H4 (cell line): ENCODE data around the gene ZNF654. TPM values are rescaled to one million over a fixed set of nuclear protein-coding genes. Genes with fewer than 3 reads are reported as not detected.
"Not testable (repeated sequence)": the region's sequence is repeated elsewhere in the genome, so short reads cannot be mapped to it uniquely, and the experiment has no call there.

Experiments used
- DNase-seq: peaks from one replicate; pipeline ENCODE4 v3.0.0-alpha.2; 2015; ENCODE audit warnings: low spot score
- total RNA-seq: library from RNA; depleted of rRNA; stranded (reverse); fragments of >200 nt; shearing (Covaris generic); gene quantifications from 2 replicates; pipeline ENCODE4 v1.2.3, GENCODE V29; 2014

The ZNF654 gene
- total RNA-seq, 1 experiment from 2014 or later = 4.0 TPM

DNA sequence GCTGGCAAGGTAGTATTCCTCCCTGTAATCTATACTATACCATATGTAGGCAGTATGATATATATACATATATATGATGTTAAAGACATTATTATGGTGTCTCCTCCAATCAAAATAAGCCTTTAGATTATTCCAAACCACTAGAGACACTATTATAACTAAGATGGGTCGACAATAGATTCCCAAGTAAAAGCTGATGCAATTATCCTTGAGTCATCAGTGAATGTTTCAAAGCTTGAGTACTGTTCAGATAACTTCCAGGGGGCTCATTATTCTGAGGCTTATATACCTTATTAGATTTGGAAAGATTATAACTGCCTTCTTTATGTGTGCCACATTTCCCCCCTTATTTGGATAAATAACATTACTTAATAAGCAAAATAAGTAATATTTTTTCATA is 78.8 kb downstream of the ZNF654 start:
- no peak for DNase-seq

DNA sequence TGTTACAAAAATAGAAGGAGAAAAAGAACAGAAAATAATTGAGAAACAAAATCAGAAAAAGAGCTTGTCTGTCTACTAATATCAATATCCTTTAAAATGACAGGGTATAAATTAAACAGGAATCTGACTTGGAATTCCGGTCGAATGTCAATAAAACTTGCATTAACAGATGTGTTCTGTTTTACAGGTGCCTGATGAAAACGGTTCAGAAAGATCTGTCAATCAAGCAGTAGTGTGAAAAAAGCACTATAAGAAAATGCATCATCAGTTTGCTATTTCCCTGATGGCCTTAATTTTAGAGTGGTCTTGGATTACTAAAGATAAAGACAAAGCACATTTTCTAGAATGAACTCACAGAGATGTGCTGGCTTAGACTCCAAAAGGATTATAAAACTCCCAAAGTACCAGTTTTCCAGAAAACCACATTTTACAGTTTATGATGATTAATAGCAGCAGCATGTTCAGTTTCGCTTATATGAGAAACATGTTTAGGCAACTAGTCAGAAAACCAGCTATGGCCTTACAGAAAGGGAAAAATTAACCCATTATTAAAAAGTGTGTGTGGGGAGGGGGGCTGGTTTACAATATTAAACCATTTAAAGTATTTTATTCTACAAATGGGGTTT is 82.5 kb downstream of the ZNF654 start:
- DNase-seq = no peak

DNA sequence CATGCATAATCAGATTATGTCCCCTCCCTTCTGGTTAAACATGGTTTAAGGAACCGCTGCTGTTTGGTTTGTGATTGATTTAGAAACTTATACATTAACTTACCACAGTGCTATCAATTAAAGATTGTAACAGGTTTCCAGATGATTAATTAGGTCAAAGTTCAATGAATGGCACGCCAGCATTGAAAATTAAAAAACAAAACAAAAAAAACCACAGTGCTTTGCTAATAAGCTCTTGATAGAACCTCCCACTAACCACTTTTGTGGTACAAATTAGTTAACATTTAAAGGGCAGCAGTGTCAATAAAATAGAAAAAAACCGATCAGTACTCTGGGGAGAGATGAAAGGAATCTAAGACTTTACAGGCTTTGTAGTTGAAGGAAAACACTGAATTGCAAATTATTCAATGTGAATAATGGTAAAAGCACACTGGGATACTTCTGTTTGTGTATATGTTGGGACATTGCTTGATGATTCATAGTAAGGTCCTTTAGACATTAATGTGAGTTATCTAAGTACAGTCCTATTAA is 83.1 kb downstream of the ZNF654 start:
- no peak for DNase-seq

DNA sequence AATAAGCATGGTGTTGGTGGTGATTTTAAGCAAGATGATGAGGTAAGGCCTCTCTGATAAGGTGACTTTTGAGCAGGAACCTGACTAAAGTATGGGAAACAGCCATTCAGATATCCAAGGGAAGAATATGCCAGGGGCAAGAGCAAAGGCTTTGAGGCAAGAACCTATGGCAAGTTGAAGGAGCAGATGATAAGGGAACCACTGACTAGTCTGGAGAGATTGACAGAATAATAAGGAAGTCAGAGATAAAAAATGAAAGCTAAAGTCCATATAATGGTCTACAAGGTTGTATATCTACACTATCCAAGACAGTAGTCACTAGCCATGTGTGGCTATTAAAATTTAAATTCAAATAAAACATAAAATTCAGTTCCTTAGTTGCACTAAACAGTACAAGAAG is 88.2 kb downstream of the ZNF654 start:
- no peak for DNase-seq

DNA sequence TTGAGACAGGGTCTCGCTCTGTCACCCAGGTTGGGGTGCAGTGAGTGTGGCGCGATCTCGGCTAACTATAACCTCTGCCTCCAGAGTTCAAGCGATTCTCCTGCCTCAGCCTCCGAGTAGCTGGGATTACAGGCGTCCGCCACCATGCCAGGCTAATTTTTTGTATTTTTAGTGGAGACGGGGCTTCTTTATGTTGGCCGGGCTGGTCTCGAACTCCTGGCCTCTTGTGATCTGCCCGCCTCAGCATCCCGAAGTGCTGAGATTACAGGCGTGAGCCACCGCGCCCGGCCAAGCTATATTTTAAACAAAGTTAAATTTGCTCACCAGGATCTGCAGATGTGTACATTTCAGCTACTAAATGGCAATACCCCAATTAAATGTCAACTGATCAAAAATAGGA is 89.6 kb downstream of the ZNF654 start:
- DNase-seq = no peak

DNA sequence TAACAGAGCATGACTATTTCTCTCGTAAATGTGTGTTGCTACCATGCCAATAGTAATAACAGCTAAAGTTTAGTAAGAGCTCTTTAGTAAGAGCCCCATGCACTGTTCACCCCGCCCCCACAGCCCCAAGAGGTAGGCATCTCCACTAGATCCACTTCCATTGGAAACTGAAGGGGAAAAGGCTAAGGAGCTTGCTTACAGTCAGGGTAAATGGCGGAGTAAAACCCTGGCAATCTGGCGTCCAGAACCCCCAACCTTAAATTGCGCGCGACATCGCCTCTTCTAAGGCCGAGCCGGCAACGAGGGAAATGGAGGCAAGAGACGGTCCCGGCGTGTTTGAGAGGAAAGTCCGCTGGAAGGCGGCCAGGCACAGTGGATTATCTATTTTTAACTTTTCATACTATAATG is 90.0 kb downstream of the ZNF654 start:
- DNase-seq = peak; percentile 2

DNA sequence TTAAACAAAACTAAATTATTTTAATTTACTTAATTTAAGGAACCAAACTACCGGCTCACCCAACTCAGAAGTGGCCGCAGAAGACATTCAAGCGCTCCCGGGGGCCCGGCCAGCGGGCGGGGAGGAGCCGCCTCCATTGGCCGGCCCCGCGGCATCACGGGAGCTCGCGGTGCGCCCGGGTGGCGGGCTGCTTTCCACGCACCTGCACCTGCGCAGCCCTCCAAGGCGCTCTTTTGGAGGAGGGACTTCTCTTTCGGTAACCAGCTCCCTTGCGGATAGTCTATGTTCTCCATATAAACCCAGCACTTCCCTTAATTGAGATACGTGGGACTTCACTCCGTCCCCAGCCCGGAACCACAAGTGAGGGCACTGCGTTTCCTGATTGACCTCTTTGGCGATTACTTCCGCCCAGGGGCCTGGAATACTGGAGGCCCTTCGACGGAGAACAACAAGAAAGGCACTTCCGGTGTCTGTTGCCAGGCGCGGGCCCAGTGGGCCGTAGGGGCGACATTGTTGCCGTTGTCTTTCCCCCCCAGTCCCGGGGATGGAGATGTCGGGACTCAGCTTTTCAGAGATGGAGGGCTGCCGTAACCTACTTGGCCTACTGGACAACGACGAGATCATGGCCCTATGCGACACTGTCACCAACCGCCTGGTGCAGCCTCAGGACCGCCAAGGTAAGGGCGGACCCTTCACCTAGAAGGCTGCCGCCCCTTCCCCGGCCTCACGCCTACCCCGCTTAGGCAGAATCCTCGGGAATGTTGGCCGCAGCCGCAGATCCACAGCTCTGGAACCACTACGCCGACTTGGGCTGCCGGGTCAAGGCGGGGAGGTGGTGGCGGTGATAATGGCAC is 90.7 kb downstream of the ZNF654 start, which contains the start of gene C3orf38:
TSS of gene C3orf38 (plus strand) at position 451 of the 854 bp plus-strand sequence. CDS start at position 545, 94 bp downstream.
- DNase-seq = peak; percentile 84

DNA sequence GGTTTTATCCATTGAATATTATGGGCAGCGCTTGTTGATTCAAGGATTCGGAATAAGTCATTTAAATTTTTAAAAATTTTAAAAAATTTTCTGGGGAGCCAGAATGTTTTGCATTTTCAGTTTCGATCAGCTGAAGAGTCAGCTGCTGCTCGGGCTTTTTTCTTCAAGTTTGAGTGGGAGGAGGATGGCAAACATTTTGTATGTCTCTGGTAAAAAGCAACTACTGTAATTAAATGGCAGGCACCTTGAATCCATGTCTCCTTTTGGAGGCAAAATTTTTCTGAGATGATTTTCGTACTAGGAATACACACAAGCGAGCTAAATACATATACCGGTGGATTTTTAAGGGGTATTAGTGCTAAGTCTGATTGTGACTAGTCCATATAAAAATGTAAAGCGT is 91.3 kb downstream of the ZNF654 start:
- DNase-seq = no peak

DNA sequence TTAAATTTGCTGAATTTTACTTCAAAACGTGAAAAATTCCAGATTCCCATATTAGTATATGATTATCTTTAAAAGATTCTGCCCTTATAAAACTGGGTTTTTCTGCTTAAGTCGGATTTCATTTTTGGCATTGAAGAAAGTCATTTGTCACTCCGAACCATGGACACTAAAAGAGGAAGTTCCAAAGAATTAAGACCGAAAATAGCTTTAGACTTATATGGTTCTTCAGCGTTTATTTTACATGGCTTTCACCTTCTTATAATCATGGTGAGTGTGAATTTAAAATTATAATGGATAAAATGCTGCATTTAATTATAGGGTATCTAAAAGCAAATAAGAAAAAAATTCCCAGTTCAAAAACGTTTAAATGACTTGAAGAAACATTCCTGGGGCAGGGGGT is 91.8 kb downstream of the ZNF654 start:
- no peak for DNase-seq

DNA sequence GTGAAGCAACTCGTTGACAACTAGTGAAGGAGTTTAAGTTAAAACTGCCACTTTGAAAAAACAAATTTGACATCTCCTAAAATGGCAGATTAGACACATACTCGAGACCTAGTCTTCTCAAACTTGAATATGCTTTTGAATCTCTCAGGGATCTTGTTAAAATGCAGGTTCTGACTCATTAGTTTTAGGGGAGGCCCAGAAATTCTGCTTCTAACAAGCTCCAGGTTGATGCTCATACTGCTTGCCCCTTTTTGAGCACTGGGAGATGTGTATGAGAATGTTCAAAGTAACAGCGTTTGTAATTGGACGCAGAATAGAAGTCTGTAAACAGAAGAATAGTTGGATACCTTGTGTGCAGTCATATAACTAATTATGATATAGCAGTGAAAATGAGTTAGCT is 92.3 kb downstream of the ZNF654 start:
- DNase-seq = no peak

DNA sequence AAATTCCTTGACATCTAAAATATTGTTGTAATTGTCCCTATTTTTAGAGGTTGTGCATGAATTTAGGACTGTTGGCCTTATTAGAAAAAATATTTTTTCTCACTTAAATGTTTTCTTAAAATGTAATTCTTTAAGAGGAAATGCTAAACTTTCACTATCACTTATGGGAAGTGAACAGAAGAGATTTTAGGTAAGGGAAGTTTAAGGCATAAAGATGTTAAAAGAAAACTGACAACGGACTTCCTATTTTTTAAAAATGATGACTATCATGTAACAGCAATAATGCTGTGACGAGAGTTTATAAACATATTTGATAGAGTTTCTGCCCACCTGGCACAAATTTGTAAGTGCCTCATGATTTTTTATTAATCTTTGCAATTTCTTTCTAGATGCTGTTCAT is 93.8 kb downstream of the ZNF654 start:
- DNase-seq = no peak

DNA sequence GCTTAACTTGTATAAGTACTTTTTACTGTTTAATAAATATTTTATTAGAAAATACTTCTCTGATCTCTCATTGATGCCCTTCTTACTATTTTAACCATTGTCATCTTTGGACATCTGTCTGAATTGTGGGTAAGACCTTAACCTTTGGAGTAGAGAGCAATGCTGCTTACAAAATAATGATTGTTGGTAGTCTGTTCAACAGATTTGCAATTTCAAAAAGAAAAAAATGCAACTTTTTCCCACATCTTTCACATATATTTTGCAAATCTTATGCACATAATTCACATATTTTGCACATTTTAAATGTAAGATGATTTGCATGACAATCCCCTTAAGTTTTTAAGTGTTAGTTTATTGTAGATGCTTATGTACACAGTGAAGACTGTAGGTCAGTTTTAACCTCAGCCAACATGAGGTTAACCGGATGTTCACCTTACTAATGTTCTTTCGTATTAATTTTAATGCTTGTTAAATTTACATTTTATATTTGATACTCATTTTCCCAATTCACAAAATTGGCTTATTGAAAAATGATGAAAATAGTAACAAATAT is 107.4 kb downstream of the ZNF654 start:
- no peak for DNase-seq

DNA sequence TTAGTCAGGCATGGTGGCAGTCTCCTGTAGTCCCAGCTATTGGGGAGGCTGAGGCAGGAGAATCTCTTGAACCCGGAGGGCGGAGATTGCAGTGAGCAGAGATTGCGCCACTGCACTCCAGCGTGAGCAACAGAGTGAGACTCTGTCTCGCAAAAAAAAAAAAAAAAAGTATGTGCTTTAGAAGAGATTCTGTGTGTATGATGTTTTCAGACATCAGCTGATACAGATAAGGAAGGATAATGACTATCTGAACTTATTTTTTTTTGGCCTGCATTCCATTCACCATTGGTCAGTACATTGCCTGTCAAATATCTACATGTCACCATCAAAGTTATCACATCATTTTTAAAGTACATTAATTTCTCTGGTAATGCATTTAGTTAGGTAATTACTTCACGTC is 108.1 kb downstream of the ZNF654 start:
- DNase-seq = no peak

DNA sequence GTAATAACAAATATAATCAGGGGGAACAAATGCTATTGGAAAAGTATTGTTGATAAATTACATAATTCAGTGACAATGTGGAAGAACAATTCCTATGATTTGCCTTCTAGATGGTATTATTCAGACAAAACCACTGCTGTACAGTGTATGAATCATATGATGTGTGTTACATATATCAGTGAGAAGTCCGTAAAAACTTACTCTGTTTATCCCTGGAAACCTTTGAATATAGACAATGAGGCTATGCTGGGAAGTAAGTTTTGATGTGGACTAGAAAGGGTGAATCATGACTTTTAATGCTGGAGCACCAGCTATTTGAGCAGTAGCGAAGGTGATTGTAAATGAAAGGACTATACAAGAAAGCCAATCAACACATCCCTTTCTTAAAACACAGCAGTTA is 108.6 kb downstream of the ZNF654 start:
- no peak for DNase-seq

DNA sequence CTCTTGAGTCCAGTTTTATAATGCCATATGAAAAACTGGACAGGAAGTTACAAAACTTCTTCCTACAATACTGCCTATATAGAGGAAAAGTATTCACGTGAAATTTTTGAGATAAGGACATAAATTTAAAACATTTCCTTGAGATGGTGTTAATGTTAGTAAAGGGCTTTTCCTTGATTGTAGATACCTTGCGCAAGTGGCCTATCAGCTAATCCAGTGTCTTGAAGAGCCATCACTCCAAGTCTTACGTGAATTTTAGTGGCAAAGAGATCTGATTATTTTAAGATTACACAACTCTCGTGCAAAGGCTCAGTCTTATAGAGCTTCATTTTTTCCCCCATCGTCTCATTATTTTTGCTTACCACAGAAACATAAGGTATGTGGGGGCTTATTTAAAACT is 109.1 kb downstream of the ZNF654 start:
- DNase-seq = no peak

DNA sequence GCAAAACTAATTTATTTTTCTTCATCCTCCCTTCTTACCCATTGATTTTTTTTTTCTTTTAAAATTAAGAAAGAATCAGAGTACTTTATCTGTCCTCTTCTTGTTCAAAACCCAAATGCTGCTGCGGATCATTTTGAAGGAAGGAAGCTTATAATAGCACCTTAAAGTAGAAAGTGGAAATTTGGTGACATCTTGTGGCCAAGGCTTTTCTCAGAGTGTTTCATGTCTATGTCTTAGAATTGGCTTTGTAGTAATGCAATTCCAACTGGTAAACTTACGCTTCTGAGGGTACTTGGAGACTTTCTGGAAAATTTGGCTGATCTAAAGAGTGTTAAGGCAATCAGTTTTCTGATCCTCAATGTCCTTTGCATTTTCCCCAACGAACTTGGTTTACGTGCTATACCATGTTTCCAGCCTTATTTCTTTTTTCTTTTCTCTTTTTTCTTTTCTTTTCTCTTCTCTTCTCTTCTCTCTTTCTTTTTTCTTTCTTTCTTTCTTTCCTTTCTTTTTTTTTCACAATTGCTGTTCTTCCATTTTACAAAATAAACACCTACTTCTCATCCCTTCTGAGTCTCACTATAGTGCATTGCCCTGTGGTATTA is 121.4 kb downstream of the ZNF654 start:
- peak; percentile 4 for DNase-seq

DNA sequence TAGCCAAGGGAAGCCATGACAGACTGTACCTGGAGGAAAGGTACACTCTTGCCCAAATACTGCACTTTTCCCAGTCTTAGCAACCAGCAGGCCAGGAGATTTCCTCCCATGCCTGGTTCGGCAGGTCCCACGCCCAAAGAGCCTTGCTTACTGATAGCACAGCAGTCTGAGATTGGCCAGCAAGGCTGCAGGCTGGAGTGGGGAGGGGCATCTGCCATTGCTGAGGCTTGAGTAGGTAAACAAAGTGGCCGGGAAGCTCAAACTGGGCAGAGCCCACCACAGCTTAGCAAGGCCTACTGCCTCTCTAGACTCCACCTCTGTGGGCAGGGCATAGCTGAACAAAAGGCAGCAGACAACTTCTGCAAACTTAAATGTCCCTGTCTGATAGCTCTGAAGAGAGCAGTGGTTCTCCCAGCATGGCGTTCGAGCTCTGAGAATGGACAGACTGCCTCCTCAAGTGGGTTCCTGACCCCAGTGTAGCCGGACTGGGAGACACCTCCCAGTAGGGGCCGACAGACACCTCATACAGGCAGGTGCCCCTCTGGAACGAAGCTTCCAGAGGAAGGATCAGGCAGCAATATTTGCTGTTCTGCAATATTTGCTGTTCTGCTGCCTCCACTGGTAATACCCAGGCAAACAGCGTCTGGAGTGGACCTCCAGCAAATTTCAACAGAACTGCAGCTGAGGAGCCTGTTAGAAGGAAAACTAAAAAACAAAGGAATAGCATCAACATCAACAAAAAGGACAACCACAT is 123.3 kb downstream of the ZNF654 start:
- DNase-seq = not testable (repeated sequence)

DNA sequence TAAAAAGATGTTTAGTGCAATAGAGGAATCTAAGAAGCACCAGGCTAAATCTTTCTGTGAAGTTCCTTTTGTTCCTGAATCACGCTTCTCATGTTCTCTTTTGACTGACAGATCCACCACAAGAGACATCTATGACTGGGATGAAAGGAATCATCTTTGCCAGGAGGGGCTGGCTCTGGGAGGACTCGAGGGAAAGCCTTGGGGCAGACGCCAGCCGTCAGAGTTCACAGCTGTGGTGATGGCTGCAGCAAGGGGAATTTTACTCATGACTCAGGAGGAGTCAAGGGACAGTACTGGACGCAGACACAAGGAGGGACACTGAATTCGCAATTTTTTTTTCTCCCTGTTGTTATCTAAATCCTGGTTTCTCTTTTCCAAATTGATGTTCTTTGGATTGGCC is 129.4 kb downstream of the ZNF654 start:
- no peak for DNase-seq

DNA sequence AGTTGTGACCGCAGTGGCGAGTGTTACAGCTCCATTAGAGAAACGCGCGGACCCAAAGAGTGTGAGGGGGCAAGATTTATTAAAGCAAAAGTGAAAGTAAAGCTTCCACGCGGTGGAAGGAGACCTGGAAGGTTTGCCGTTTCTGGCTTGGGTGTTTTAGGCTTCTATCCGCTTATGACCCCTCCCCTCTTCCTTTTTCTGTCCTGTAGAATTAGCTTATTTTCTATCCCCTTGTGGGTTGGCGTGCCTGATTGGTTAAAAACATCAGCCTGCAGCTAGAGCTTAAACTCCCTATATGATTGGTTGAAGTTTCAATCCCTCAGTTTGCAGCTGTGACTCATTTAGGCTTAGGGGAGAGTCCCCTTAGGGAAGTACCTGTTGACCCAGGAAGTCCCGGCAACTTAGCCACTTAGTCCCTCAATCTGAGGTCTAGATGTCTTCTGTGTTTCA is 130.3 kb downstream of the ZNF654 start:
- no peak for DNase-seq

DNA sequence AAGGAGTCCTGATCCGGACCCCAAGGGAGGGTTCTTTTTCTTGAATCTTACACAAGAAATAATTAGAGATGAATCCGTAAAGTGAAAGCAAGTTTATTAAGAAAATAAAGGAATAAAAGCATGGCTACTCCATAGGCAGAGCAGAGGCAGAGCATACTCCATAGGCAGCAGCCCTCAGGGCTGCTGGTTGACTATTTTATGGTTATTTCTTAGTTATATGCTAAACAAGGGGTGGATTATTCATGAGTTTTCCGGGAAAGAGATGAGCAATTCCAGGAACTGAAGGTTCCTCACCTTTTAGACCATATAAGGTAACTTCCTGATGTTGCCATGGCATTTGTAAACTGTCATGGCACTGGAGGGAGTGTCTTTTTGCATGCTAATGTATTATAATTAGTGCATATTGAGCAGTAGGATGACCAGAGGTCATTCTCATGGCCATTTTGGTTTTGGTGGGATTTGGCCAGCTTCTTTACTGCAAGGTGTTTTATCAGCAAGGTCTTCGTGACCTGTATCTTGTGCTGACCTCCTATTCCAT is 132.9 kb downstream of the ZNF654 start:
- no peak for DNase-seq

DNA sequence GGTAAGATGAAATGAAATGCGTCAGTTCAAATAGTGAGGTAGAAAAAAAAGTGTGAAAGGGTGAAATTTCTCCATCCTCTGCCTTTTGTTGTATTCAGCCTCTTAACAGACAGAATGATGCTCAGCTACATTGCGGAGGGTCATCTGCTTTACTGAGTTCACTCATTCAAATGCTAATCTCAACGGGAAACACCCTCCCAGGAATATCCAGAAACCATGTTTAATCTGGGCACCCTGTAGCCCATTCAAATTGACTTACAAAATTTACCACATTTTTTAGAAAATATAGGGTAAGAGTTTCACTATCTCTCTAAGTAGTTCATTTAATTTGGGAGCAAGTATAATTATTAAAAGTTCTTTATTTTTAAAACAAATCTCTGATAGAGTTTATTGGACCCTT is 133.6 kb downstream of the ZNF654 start:
- no peak for DNase-seq
